Activated naive CD8-positive, alpha-beta T cell treated with anti-CD3 and anti-CD28 coated beads, Interleukin-2, amount 50 U/mL, for 16 hours (primary cell): ENCODE results near the gene PDE8A.

Source experiments
- DNase-seq: peaks from one replicate; pipeline ENCODE4 v3.0.0-alpha.2; 2020; ENCODE audit warnings: low read depth, low spot score

The PDE8A gene

GRCh38 chr15:85031944-85032558, 50.4 kb downstream of the PDE8A start:
- DNase-seq: no peak

DNA sequence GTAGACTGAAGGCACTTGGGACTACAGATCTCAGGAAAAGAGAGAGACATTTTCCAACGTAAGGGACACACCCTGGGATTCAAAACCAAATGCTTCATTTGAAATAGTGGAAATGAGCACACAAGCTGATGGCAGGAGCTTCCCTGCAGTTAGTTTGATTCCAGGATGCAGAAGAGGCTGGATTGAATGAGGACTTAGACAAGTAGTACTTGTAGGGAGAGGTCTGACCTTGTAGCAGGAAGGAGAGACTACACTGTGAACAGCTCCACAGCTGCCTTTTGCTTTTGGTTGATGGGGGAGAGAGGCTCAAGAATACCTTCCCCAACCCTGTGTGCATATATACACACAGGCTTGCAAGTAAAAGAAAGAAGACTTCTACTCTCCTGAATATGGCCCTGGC, 51.5 kb downstream of the PDE8A start:
- no peak for DNase-seq

DNA sequence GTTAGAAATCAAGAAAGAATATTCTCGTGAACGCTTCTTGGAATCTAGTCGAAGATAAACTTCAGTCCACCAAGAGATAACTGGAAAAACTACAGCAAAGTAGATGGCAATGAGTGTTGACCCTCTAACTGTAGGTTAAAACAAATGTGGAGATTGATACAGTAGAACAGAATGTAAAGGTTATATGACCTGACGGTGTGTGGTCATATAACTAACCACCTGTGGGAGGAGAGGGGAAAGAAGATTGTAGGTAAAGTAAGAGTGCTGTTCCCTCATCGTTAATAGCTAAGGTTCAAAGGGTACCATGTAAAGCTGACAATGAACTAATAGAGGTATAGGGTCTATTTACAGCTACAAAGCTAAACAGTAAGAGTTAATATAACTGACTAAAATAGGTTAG, 52.6 kb downstream of the PDE8A start:
- DNase-seq: no peak

- DNase-seq: no peak
These were observed 54.3 kb downstream of the PDE8A start for GRCh38 chr15:85035980-85036379.

GRCh38 chr15:85036716-85037115, 55.1 kb downstream of the PDE8A start:
- DNase-seq: no peak

DNA sequence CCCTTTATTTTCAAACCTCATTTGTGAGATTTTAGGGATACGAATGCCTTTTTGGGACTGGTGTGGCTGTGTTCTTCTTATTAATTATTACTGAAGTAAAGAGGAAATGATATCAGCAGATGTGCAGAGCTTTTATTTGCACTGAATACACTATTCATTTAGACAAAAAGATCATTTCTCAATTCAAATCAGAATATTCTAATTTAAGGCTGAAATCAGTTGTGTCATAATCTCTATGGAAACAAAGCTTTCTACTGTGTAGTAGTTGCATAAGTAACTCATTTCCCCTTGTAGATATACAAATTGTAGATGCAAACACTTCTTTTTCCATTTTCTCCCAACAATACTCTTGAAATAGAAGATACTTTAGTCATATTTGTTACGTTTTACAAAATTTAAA, 56.0 kb downstream of the PDE8A start:
- no peak for DNase-seq

DNA sequence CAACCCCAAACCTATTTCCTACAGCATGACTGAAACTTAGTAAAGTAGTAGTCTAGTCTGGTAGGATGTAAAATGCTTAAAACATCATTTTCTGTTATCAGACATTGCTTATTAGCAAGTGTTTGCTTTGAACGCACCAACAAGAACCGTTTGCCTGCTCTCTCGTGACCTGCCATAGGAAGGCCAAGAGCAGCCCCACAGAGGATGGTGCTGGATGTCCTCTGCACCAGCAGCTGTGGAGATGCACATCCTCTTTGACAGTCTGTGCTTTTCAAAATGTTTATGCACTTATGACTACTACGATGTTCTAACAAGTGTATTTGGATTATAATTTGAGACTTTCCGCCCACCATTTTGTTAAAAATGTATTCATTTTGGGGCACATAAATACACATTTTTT, 59.6 kb downstream of the PDE8A start:
- DNase-seq: no peak

DNA sequence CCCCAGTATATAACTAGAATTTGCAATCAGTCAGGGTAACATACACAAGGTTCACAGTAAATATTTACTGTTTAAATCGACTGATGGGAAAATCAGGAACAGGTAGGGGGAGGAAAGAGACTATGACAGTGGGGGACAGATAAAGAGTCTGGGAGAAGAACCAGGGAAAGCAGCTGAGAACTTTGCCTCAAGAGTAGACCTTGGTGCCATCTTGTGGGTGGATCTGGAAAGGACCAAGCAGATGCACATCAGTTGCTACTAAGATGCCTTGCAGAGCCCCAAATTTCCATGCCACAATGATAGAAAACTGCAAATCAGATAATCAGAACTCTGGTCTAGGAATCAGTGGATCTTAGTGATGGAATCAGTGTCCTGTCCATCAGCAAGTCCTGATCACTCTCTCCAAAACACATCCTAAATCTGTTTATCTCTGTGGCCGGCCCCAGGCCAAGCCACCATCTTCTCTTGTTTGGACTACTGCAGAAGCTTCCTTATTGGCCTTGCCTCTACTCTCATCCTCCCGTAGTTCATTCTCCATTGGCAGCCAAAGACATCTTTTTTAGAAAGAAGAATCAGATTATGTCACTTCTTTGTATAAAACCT, 62.7 kb downstream of the PDE8A start:
- no peak for DNase-seq

DNA sequence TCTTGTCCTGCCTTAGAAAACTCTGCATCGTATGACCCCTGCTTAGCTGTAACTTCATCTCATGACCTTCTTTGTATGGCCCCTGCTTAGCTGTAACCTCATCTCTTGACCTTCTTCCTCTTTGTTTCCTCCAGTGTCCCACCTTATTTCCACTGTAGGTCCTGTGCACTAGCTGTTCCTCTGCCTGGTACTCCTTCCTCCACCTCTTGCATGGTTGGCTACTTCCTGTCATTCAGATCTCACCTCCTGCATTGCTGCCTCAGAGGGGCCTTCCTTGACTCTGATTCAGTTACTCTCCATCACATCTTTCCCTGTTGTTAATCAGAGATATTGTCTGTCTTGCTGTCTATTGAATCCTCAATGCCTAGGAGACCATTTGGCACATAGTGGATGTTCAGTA, 63.2 kb downstream of the PDE8A start:
- no peak for DNase-seq

DNA sequence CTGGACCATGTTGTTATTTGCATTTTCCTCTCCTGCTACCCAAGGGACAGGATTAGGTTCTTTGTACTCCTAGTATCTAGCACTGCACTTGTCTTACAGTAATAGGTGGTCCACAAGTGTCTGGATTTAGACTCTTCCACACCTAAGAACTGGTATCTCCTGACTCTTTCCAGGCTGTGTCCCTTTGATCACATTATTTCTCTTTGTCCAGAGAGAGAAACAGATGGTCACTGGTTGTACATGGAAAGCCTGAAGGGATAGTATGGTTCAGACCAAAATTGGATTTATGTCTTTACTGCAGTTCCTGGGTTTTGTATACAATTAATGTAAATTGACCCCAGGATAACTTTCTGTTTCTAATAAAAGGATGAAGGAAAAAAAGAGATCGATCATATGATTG, 64.0 kb downstream of the PDE8A start:
- DNase-seq: no peak

GRCh38 chr15:85047271-85047948, 65.8 kb downstream of the PDE8A start:
- DNase-seq: no peak

DNA sequence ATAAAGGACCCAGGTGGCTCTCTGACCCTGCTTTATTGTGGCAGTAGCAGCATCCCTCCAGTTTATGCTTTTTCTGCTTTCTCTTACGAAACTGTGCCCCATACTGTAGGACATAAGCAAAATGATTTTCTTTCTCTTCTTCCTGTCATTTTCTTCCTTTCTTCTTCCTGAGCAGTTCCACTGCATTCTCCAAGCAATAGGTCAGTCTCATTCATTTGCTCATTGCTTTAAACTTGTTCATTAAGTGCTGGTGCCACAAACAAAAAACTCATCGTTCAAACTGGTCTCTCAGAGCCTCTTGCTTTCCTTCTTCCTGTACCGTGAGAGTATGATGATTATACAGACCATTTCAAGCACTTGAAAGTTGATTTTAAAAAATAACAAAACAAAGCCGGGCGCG, 66.8 kb downstream of the PDE8A start:
- no peak for DNase-seq

GRCh38 chr15:85049805-85050204, 68.1 kb downstream of the PDE8A start:
- DNase-seq: no peak

- no peak for DNase-seq
These were observed 78.1 kb downstream of the PDE8A start for GRCh38 chr15:85059734-85060133.

GRCh38 chr15:85062560-85062959, 80.9 kb downstream of the PDE8A start:
- no peak for DNase-seq

GRCh38 chr15:85063088-85063487, 81.4 kb downstream of the PDE8A start:
- no peak for DNase-seq

DNA sequence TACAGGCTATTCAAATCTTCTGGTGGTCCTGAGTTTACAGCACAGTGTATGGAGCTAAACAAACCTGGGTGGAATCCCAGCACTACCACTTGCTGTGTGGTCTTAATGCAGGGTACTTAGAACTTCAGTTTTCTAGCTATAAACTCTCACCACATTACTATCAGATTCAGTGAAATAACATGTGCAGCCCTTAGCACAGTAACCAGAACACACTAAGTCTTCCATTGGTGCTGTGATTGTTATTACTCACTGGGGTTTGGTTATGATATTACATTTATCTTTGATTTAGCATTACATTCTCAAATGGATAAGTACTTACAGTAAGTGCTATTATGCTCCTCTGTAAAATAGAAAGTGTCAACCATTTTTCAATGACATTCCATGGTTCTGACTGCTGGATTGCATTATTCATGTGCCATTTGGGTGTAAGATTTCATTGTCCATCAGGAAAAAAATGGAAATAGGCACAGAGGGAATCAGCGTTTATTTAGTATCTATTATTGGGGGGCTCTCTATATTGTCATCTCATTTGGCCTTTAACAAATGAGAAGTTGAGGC, 81.9 kb downstream of the PDE8A start:
- no peak for DNase-seq

GRCh38 chr15:85064710-85065109, 83.1 kb downstream of the PDE8A start:
- DNase-seq: no peak

- DNase-seq: no peak
These were observed 89.4 kb downstream of the PDE8A start for GRCh38 chr15:85071061-85071460.

- no peak for DNase-seq
These were observed 89.8 kb downstream of the PDE8A start for GRCh38 chr15:85071504-85071903.

GRCh38 chr15:85072917-85073316, 91.3 kb downstream of the PDE8A start:
- DNase-seq: no peak

GRCh38 chr15:85073556-85074194, 92.0 kb downstream of the PDE8A start:
- no peak for DNase-seq

GRCh38 chr15:85086855-85087254, 105.2 kb downstream of the PDE8A start:
- DNase-seq: no peak
